H54 (cell line): ENCODE data around the gene AKAP5.
A peak's percentile ranks its signal among the peaks of the same experiment; 100 is the strongest.

Experiments
- DNase-seq: peaks from one replicate; pipeline ENCODE4 v3.0.0; 2011; ENCODE audit warnings: low spot score, mixed read lengths; ENCODE audit not compliant: insufficient read length
- FAIRE-seq: peaks from 3 replicates; lab custom pipeline; 2011; peaks lifted over from hg19 to GRCh38; lab: Jason Lieb, UNC
- POLR2A ChIP-seq: IDR thresholded peaks from 2 replicates; pipeline ENCODE4 v1.6.1; 2011; ENCODE audit warnings: low read depth, mild to moderate bottlenecking, low read length

The AKAP5 gene

GRCh38 chr14:64518229-64518628 is 52.9 kb downstream of the AKAP5 start:
- DNase-seq: no peak
- peak; percentile 52 for FAIRE-seq
- TF ChIP-seq POLR2A: no peak

DNA sequence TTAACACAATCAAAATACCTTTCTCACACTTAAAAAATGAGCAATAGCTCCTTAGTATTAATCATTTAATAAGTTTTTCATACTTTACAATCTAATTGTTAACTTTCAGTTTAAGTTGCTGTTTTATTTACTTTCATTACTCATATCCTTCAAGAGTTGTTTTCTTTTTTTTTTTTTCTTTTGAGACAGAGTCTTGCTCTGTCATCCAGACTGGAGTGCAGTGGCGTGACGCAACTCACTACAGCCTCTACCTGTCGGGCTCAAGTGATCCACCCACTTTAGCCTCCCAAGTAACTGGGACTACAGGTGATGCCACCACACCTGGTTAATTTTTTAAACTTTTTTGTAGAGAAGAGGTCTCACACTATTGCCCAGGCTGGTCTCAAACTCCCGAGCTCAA is 55.4 kb downstream of the AKAP5 start:
- FAIRE-seq (no peak), DNase-seq (no peak)
- no peak for TF ChIP-seq POLR2A

- no peak for DNase-seq
- FAIRE-seq: peak; percentile 73
- TF ChIP-seq POLR2A: no peak
Observed at GRCh38 chr14:64522591-64523355, 57.5 kb downstream of the AKAP5 start.
